DND-41 (cell line): Measurements from ENCODE around the gene GON4L.
"Not testable (repeated sequence)": the region's sequence is repeated elsewhere in the genome, so short reads cannot be mapped to it uniquely, and the experiment has no call there.

Experiments
- ATAC-seq: fragments of 200-7000 bp; cut with Tn5 transposase; 3 replicates; pipeline ENCODE4 v1.9.1; 2021; ENCODE audit warnings: low read depth; ENCODE audit not compliant: insufficient read depth
- DNase-seq: peaks from one replicate; pipeline ENCODE4 v3.0.0-alpha.2; 2020
- H2AFZ ChIP-seq: 2 replicates; pipeline ENCODE4 v1.6.0; 2012; ENCODE audit warnings: low read depth, low read length
- H3K27ac ChIP-seq: 2 replicates; pipeline ENCODE4 v1.5.1; 2012; ENCODE audit warnings: low read length, inconsistent platforms
- H3K27me3 ChIP-seq: fragments of 200-600 bp; sonication (generic); 2 replicates; pipeline ENCODE4 v1.6.0; 2012; ENCODE audit warnings: low read length, mild to moderate bottlenecking, inconsistent platforms; ENCODE audit not compliant: insufficient read depth, poor library complexity
- H3K36me3 ChIP-seq: 2 replicates; pipeline ENCODE4 v1.5.1; 2012; ENCODE audit warnings: low read length, inconsistent platforms; ENCODE audit not compliant: insufficient read depth
- H3K4me1 ChIP-seq: 2 replicates; pipeline ENCODE4 v1.5.1; 2012; ENCODE audit warnings: mild to moderate bottlenecking, low read length; ENCODE audit not compliant: insufficient read depth
- H3K4me2 ChIP-seq: 2 replicates; pipeline ENCODE4 v1.6.0; 2012; ENCODE audit warnings: mild to moderate bottlenecking, moderate library complexity, low read length, inconsistent platforms; ENCODE audit not compliant: insufficient read depth
- H3K4me3 ChIP-seq, 2 experiments: fragments of 200-600 bp in 1 of 2; shearing (Covaris generic) in 1 of 2; 2 replicates each; pipeline ENCODE4 v1.5.1; 2012 to 2016; ENCODE audit warnings: inconsistent platforms in 2 of 2, low read length in 2 of 2, mild to moderate bottlenecking in 2 of 2, low read depth in 1 of 2, moderate library complexity in 1 of 2
- H3K79me2 ChIP-seq: 2 replicates; pipeline ENCODE4 v1.6.0; 2012; ENCODE audit warnings: low read length, inconsistent platforms; ENCODE audit not compliant: insufficient read depth
- H3K9ac ChIP-seq: 2 replicates; pipeline ENCODE4 v1.6.0; 2012; ENCODE audit warnings: low read depth, mild to moderate bottlenecking, inconsistent platforms, low read length, moderate library complexity
- H3K9me3 ChIP-seq: 2 replicates; pipeline ENCODE4 v1.5.1; 2012; ENCODE audit warnings: low read length, moderate library complexity, mild to moderate bottlenecking, inconsistent platforms; ENCODE audit not compliant: insufficient read depth, severe bottlenecking
- H4K20me1 ChIP-seq: 2 replicates; pipeline ENCODE4 v1.6.0; 2012; ENCODE audit warnings: low read length; ENCODE audit not compliant: insufficient read depth
- EZH2 ChIP-seq: IDR thresholded peaks from 3 replicates; pipeline ENCODE4 v1.6.1; 2012; ENCODE audit warnings: borderline replicate concordance, low read depth, mild to moderate bottlenecking, moderate library complexity, low read length, inconsistent platforms; ENCODE audit not compliant: severe bottlenecking
- TF ChIP-seq, protein P1 (sequence below): IDR thresholded peaks from 2 replicates; pipeline ENCODE4 v1.5.1; 2012; ENCODE audit warnings: borderline replicate concordance, low read length, moderate library complexity, mild to moderate bottlenecking; ENCODE audit not compliant: poor library complexity, severe bottlenecking; ENCODE audit errors: extremely low read depth

Gene GON4L

GRCh38 chr1:155813672-155814071 is 43.3 kb downstream of the GON4L start:
- Histone ChIP-seq H3K79me2 (no peaks in the 10 kb centered on the region), H3K4me3 (no peak overlapping the region), H2AFZ (no peak overlapping the region), H4K20me1 (no peaks in the 10 kb centered on the region), H3K4me1 (no peaks in the 10 kb centered on the region), H3K36me3 (peaks cover 70% of the 10 kb centered on the region), H3K4me2 (no peak overlapping the region), H3K9ac (no peak overlapping the region), H3K27me3 (no peaks in the 10 kb centered on the region), H3K27ac (no peak overlapping the region), H3K9me3 (no peaks in the 10 kb centered on the region)
- no peak for TF ChIP-seq EZH2
- TF ChIP-seq, protein P1, sequence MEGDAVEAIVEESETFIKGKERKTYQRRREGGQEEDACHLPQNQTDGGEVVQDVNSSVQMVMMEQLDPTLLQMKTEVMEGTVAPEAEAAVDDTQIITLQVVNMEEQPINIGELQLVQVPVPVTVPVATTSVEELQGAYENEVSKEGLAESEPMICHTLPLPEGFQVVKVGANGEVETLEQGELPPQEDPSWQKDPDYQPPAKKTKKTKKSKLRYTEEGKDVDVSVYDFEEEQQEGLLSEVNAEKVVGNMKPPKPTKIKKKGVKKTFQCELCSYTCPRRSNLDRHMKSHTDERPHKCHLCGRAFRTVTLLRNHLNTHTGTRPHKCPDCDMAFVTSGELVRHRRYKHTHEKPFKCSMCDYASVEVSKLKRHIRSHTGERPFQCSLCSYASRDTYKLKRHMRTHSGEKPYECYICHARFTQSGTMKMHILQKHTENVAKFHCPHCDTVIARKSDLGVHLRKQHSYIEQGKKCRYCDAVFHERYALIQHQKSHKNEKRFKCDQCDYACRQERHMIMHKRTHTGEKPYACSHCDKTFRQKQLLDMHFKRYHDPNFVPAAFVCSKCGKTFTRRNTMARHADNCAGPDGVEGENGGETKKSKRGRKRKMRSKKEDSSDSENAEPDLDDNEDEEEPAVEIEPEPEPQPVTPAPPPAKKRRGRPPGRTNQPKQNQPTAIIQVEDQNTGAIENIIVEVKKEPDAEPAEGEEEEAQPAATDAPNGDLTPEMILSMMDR = no peak
- ATAC-seq = no peak
- DNase-seq = no peak

GRCh38 chr1:155812878-155813277 is 44.1 kb downstream of the GON4L start:
- Histone ChIP-seq H3K4me1 (no peaks in the 10 kb centered on the region), H3K4me3 (no peak overlapping the region), H3K27ac (no peak overlapping the region), H3K9me3 (no peaks in the 10 kb centered on the region), H3K27me3 (no peaks in the 10 kb centered on the region), H3K4me2 (no peak overlapping the region), H2AFZ (no peak overlapping the region), H4K20me1 (no peaks in the 10 kb centered on the region), H3K36me3 (peaks cover 69% of the 10 kb centered on the region), H3K79me2 (no peaks in the 10 kb centered on the region), H3K9ac (no peak overlapping the region)
- TF ChIP-seq, protein P1 = no peak
- TF ChIP-seq EZH2 = no peak
- no peak for ATAC-seq
- DNase-seq = no peak

DNA sequence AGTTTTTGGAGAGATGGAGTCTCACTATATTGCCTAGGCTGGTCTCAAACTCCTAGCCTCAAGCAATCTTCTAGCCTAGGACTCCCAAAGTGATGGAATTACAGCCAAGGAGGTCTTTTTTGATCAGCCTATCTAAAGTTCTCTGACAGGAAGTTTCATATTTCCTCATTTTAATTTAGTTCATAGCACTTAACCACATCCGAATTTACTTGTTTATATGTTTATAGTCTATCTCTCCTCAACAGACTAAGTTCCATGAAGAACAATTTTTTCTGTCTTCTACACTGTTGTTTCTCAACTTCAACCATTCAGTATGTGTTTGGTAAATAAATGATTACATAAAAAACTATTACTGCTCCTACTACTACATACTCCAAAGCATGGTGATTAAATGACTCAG is 47.9 kb downstream of the GON4L start:
- ATAC-seq (no peak), DNase-seq (no peak)
- Histone ChIP-seq H3K27ac (no peak overlapping the region), H3K79me2 (no peaks in the 10 kb centered on the region), H3K4me3 (no peak overlapping the region), H3K36me3 (peaks cover 67% of the 10 kb centered on the region), H3K9me3 (no peaks in the 10 kb centered on the region), H3K27me3 (no peaks in the 10 kb centered on the region), H3K4me1 (no peaks in the 10 kb centered on the region), H2AFZ (no peak overlapping the region), H4K20me1 (no peaks in the 10 kb centered on the region), H3K4me2 (no peak overlapping the region), H3K9ac (no peak overlapping the region)
- TF ChIP-seq, protein P1 = no peak
- no peak for TF ChIP-seq EZH2

GRCh38 chr1:155801149-155801548 is 55.9 kb downstream of the GON4L start:
- DNase-seq = no peak
- Histone ChIP-seq H3K36me3 (peaks cover 66% of the 10 kb centered on the region), H3K4me1 (no peaks in the 10 kb centered on the region), H2AFZ (no peak overlapping the region), H3K27me3 (no peaks in the 10 kb centered on the region), H3K27ac (no peak overlapping the region), H4K20me1 (no peaks in the 10 kb centered on the region), H3K9ac (no peak overlapping the region), H3K4me3 (no peak overlapping the region), H3K9me3 (no peaks in the 10 kb centered on the region), H3K79me2 (no peaks in the 10 kb centered on the region), H3K4me2 (no peak overlapping the region)
- ATAC-seq = no peak
- TF ChIP-seq, protein P1 = no peak
- no peak for TF ChIP-seq EZH2

DNA sequence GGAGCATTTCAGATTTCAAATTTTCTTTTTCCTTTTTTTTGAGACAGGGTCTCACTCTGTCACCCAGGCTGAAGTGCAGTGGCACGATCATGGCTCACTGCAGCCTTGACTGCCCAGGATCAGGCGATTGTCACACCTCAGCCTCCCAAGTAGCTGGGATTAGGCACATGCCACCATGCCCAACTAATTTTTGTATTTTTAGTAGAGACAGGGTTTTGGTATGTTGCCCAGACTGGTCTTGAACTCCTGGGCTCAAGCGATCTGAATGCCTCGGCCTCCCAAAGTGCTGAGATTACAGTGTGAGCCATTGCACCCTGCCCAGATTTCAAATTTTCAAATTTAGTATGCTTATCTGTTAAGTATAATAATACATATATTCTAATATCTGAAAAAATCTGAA is 61.4 kb downstream of the GON4L start:
- DNase-seq, H3K27ac ChIP-seq, H4K20me1 ChIP-seq, H3K4me1 ChIP-seq, H3K9me3 ChIP-seq, H3K4me2 ChIP-seq, H2AFZ ChIP-seq, H3K79me2 ChIP-seq, H3K4me3 ChIP-seq, H3K9ac ChIP-seq, H3K27me3 ChIP-seq, ATAC-seq: not testable (repeated sequence)
- peaks cover 64% of the 10 kb centered on the region for H3K36me3 ChIP-seq
